22Rv1 (cell line): ENCODE results near the gene TEKTIP1.

ENCODE experiments used
- CTCF ChIP-seq: fragments of 450-650 bp; IDR thresholded peaks from 2 replicates; pipeline ENCODE4 v1.5.1; 2017; ENCODE audit warnings: mild to moderate bottlenecking
- ZFX ChIP-seq: fragments of 450-650 bp; IDR thresholded peaks from 2 replicates; pipeline ENCODE4 v1.6.1; 2017; ENCODE audit warnings: antibody characterized with exemption, borderline replicate concordance

GRCh38 chr19:3499738-3500428, 39.1 kb upstream of the TEKTIP1 start:
- TF ChIP-seq CTCF (no peak), ZFX (no peak)
